ENCODE data around the gene TWIST2. TPM values are rescaled to one million over a fixed set of nuclear protein-coding genes. Genes with fewer than 3 reads are reported as not detected.

The TWIST2 gene
- total RNA-seq, 1 experiment from 2014 or later: 0.22 TPM

- Histone ChIP-seq H3K23me2 (ENCODE audit: insufficient read length, low read depth, low read length, poor library complexity, severe bottlenecking) (no peaks in the 10 kb centered on the region), H3K9ac (ENCODE audit: extremely low read depth, insufficient read length, low read length) (no peak overlapping the region), H3K27ac (ENCODE audit: insufficient read length, low read depth, low read length) (no peak overlapping the region), H3K27me3 (ENCODE audit: insufficient read depth, low read length) (no peaks in the 10 kb centered on the region; the same call in 1 of the 2 replicates), H2BK20ac (ENCODE audit: low read depth, low read length, poor library complexity, severe bottlenecking) (no peak overlapping the region), H3K56ac (ENCODE audit: insufficient read length, low read depth, low read length) (no peak overlapping the region), H2AFZ (ENCODE audit: low read length) (no peak overlapping the region), H3T11ph (ENCODE audit: low read length) (no peak overlapping the region), H3K14ac (ENCODE audit: insufficient read depth, low read length) (no peak overlapping the region), H3K79me1 (ENCODE audit: insufficient read depth, low read depth, low read length, poor library complexity, severe bottlenecking) (no peaks in the 10 kb centered on the region), H3K4me1 (ENCODE audit: insufficient read depth, low read length) (no peaks in the 10 kb centered on the region), H2BK15ac (ENCODE audit: low read depth, low read length) (no peak overlapping the region), H3K18ac (ENCODE audit: insufficient read length, low read depth, low read length) (no peak overlapping the region), H3K9me3 (ENCODE audit: control insufficient read depth, low read depth, low read length) (no peaks in the 10 kb centered on the region), H4K91ac (ENCODE audit: insufficient read length, low read depth, low read length) (no peak overlapping the region), H2BK120ac (ENCODE audit: low read depth, low read length, poor library complexity, severe bottlenecking) (no peak overlapping the region), H2AK5ac (ENCODE audit: insufficient read length, low read length) (no peak overlapping the region), H3K4me2 (ENCODE audit: insufficient read depth, insufficient read length, low read length) (no peak overlapping the region), H3K23ac (ENCODE audit: insufficient read length, low read depth, low read length) (no peak overlapping the region), H3K4ac (ENCODE audit: low read depth, low read length) (no peak overlapping the region), H4K20me1 (ENCODE audit: control insufficient read depth, insufficient read depth, insufficient read length) (no peaks in the 10 kb centered on the region), H3K79me2 (ENCODE audit: insufficient read depth, low read length) (no peaks in the 10 kb centered on the region), H4K5ac (ENCODE audit: insufficient read length, low read depth, low read length) (no peak overlapping the region), H2BK12ac (ENCODE audit: insufficient read length, low read depth, low read length) (no peak overlapping the region), H2BK5ac (ENCODE audit: insufficient read length, low read length) (no peak overlapping the region), H4K8ac (replicated peaks; ENCODE audit: insufficient read length, low read depth, low read length) (no peak overlapping the region)
- no CpG with 5 or more reads among the region's 20 CpGs for WGBS (ENCODE audit: extremely low coverage, insufficient read length, low lambda C conversion rate)
- Mint-ChIP-seq H3K4me3 (no peak overlapping the region; a peak in 1 of 5 replicates), H3K9me3 (no peaks in the 10 kb centered on the region; a peak in 1 of 5 replicates), H3K36me3 (ENCODE audit: insufficient read depth in 1 of 3, low read depth in 3 of 3) (no peaks in the 10 kb centered on the region), H3K4me1 (peaks cover 10 to 17% of the 10 kb centered on the region in 2 experiments), H3K27me3 (ENCODE audit: low read depth) (peaks cover 20% of the 10 kb centered on the region), H3K27ac (no peak overlapping the region)
- no peak for DNase-seq
- no peak for TF ChIP-seq CTCF (conservative IDR thresholded peaks at IDR 0.05)
Observed at GRCh38 chr2:238895361-238895882, 47.5 kb downstream of the TWIST2 start.

Measured in H9 (cell line).